HEK293T (cell line): ENCODE data around the gene SLC25A52.

Experiments used
- ARNT ChIP-seq: fragments of 450-650 bp; IDR thresholded peaks from 2 replicates; pipeline ENCODE4 v1.6.1; 2017; ENCODE audit warnings: mild to moderate bottlenecking
- HDGF ChIP-seq: fragments of 450-650 bp; IDR thresholded peaks from 2 replicates; pipeline ENCODE4 v1.6.1; 2017; ENCODE audit warnings: antibody characterized with exemption, borderline replicate concordance
- NFRKB ChIP-seq: fragments of 450-650 bp; IDR thresholded peaks from 2 replicates; pipeline ENCODE4 v1.6.1; 2016; ENCODE audit warnings: mild to moderate bottlenecking, moderate library complexity
- TARDBP ChIP-seq: fragments of 450-650 bp; IDR thresholded peaks from 2 replicates; pipeline ENCODE4 v1.6.1; 2016

GRCh38 chr18:31760695-31761094, at the start of gene SLC25A52:
- TF ChIP-seq ARNT (no peak), TARDBP (no peak), NFRKB (no peak), HDGF (no peak)
